Right ventricle myocardium inferior (tissue), 1 donor: ENCODE results near the gene MIPOL1. TPM values are rescaled to one million over a fixed set of nuclear protein-coding genes. Genes with fewer than 3 reads are reported as not detected.
"Not testable (repeated sequence)": the region's sequence is repeated elsewhere in the genome, so short reads cannot be mapped to it uniquely, and the experiment has no call there.

ENCODE experiments used
- ATAC-seq: fragments of 200-7000 bp; cut with Tn5 transposase; one replicate; pipeline ENCODE4 v1.9.1; 2020; ENCODE audit warnings: mild to moderate bottlenecking, moderate library complexity
- DNase-seq: peaks from one replicate; pipeline ENCODE4 v3.0.0; 2021; ENCODE audit errors: missing footprints
- intact Hi-C: fragments of 100-400 bp; cut with DNase I; formaldehyde crosslinking; loops from one replicate; pipeline ENCODE4 v1.11.0; 2022
- long read RNA-seq: library from polyadenylated mRNA; unstranded; transcript quantifications from one replicate; pipeline ENCODE4 v2.0.0, GENCODE V29; 2021
- total RNA-seq: library from RNA; stranded (reverse); fragmentation: NEBNext Ultra II Directional; extraction: Animal tissue kit (Norgen Biotek cat#: 25700); gene quantifications from one replicate; pipeline ENCODE4 v1.2.1, GENCODE V29; 2021
- donor health status: DM: no; HTN: yes; CAD: no; lungs with severe emphysema.

MIPOL1 gene, protein sequence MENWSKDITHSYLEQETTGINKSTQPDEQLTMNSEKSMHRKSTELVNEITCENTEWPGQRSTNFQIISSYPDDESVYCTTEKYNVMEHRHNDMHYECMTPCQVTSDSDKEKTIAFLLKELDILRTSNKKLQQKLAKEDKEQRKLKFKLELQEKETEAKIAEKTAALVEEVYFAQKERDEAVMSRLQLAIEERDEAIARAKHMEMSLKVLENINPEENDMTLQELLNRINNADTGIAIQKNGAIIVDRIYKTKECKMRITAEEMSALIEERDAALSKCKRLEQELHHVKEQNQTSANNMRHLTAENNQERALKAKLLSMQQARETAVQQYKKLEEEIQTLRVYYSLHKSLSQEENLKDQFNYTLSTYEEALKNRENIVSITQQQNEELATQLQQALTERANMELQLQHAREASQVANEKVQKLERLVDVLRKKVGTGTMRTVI
- total RNA-seq = 7.0 TPM
- long read RNA-seq, partial matches to known transcripts = 0 of 2 reads
- long read RNA-seq, other reads (novel, unspliced or antisense) = 2 of 2 reads

DNA sequence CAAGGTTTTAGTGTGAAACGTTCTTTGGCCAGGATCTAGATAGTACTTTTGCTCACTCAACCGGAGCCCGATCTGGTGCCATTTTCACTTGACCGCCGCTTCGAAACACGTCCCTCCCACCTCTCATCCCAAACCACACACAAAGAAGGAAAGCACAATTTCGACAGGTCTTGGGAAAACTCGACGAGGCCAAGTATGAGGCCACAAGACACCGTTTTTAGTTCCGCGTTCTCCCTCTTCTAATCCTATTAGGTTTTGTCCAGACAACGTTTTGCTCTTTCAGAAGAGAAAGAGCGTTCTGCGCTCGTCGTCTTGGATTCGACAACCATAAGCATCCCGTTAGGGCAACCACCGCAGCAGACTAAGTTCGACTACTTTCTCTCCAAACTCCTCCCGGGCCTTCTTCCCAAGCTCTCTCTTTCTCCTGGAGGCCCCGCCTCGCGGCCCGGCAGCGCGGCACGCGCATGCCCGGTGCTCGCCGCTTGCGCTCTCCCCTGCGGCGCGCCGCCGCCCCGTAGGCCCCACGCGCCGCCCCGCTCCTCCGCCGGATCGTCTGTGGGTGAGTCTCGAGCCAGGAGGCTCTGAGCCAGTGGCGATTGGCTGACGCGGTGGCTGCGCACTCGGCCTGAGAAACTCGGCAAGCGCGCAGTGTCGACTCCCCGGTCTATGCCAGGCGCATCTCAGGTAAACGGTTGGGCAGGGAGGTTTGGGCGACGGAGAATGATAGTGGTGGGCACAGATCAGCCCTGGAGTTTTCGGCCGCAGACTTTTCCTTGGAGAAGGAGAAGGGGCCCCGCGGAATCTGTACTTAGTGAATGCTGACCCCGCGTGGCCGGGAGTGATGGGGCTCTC is at the start of gene MIPOL1:
MIPOL1 (plus strand) TSS at position 517 of the 852 bp plus-strand sequence. CDS start 49,952 bp downstream, outside the sequence.
- ATAC-seq (peak; percentile 100), DNase-seq (peak; percentile 92)
- intact Hi-C loops = no loop called here

DNA sequence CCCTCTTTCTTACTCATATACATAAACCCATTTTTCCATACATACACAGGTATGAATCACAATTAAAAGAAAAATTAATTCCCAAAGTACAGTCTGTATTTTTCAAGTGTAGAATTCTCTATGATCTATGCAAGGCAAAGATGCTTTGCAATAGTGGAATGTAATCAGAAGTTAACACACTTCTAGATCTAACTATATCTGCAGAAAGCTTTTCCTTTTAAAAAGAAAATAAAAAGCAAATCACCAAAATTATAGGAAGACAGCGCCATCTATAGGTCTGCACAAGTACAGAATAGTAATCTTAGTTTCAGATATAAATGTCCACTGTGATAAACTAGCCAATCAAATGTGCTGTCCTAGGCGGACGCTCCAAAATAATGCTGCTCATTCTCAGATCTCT is 47.3 kb upstream of the MIPOL1 start:
- ATAC-seq (no peak), DNase-seq (no peak)
- intact Hi-C loops = loop anchor here (10.0 kb wide), 1 partner anchor 596 kb away; no protein-coding TSS in a partner anchor

DNA sequence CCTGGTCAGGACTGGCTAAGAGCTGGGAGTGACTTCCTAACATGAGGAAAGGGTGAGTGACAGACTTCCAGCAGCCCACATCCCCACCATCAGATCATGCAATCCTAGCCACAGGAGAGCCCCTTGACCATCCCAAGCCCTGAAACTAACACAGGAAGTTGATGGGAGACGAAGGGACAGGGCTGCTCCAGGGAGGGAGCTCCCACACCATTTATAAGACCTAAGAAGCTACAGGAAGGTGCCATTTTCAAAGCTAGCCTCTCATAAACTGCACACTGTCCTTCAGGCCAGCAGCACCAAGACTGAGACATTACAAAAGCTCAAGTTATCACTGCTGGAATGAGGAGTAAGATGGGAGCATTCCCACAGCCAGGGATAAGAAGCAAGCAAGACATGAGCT is 44.7 kb upstream of the MIPOL1 start:
- DNase-seq = no peak
- ATAC-seq = no peak
- intact Hi-C loops = loop anchor here (10.0 kb wide), 1 partner anchor 598 kb away; no protein-coding TSS in a partner anchor

DNA sequence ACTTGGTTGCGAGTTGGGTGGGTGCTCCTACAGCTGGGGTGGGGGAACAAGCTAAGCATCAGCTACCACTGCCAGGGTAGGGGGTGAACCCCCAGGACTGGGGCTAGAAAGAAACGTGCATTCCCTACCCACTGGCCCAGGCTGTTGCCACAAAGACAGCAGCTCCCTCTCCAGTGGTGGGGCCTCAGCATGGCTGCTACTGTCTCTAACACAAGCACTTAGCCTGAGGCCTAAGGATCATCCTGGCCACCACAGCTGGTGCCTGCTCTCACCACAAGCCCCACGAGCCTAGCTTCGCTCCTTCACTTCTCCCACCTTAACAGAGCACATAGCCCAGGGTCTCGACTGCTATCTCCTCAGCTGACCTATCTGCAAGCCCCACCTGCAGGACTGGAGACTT is 44.3 kb upstream of the MIPOL1 start:
- intact Hi-C loops = loop anchor here (10.0 kb wide), 1 partner anchor 599 kb away; no protein-coding TSS in a partner anchor
- ATAC-seq = no peak
- no peak for DNase-seq

DNA sequence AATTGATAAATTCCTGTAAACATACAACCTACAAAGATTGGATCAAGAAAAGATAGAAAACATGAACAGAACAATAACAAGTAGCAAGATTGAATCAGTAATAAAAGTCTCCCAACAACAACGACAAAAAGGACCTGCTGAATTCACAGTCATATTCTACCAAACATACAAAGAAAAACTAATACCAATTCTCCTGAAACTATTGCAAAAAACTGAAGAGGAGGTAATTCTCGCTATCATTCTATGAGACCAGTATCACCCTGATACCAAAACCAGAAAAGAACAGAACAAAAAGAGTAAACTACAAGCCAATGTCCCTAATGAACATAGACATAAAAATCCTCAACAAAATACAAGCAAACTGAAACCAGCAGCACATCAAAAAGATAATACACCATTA is 39.8 kb upstream of the MIPOL1 start:
- intact Hi-C loops = loop anchor here (10.0 kb wide), 1 partner anchor 603 kb away; no protein-coding TSS in a partner anchor
- no peak for ATAC-seq

DNA sequence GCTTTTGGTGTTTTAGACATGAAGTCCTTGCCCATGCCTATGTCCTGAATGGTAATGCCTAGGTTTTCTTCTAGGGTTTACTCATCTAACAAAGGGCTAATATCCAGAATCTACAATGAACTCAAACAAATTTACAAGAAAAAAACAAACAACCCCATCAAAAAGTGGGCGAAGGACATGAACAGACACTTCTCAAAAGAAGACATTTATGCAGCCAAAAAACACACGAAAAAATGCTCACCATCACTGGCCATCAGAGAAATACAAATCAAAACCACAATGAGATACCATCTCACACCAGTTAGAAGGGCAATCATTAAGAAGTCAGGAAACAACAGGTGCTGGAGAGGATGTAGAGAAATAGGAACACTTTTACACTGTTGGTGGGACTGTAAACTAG is 35.4 kb upstream of the MIPOL1 start:
- ATAC-seq, intact Hi-C loops, DNase-seq: not testable (repeated sequence)

More for the DNA sequence above, 39.8 kb upstream of the MIPOL1 start:
- DNase-seq = no peak

DNA sequence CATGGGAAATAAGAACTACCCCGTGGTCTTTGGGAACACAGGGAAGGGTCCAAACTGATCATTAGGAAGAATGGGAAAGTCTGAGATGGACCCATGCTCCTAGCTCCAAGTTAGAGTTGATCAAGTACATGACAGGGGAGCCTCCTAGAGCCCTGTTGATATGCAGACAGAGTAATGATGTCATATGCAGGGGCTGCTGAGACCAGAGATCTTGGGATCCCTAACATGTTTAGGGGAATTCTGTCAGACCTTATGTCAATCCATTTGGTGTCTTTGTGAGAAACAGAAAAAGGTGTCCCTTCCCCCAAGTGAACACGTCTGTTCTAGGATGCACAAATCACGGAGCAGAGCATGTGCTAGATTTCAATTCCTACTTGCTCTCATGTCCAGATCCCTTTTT is 31.9 kb upstream of the MIPOL1 start:
- intact Hi-C loops = no loop called here
- no peak for DNase-seq
- no peak for ATAC-seq

DNA sequence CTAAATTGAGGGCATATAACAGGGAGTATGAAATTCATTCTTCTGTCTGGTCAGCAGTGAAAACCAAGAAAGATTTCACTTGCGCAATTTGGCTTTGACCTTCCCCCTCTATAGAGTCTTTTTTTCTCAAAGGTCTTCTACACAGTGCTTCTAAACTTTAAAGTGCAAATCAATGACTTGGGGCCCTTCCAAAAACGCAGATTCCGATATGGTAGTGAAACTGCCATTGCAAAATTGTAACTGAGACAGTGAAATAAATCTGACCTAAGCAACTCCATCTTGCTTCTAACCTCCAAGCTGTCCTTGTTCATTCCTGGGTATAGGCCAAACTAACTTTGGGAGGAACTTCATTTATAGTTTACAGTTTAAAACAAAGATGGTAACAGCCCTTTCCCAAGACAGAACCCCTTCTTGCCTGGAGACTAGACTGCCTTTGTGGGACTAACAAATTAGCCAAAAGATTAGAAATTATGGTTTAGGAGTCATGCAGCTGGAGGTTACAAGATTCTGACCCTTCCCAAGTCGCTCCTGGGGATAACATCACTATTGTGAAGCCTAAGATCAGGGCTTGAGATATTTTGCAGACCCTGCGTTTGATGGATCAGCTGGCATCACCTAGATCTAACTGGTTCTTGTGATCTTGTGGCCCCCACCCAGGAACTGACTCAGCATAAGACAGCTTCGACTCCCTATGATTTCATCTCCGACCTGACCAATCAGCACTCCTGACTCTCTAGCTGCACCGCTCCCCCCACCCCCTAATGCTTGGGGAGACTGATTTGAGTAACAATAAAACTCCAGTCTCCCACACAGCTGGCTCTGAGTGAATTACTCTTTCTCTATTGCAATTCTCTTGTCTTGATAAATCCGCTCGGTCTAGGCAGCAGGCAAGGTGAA is 30.3 kb upstream of the MIPOL1 start:
- no peak for ATAC-seq
- intact Hi-C loops = no loop called here
- no peak for DNase-seq

DNA sequence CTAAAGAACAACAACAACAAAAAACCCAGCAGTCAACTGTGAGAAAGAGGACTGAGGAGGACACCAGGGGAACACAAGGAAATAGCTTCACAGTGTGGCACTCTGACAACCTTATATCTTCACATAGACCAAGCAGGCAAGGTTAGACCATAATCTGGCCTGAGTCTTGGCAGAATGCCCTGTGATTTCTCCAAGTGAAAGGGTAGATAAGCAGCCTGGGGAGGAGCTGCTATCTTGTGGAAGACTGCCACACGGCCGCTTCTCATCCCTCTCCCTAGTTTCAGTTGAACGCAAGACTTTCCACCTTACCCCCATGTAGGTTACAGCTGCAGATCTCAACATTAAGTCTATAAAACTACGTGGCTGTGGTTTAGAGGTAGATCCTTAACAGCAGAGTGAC is 29.0 kb upstream of the MIPOL1 start:
- ATAC-seq = no peak
- intact Hi-C loops = no loop called here

DNA sequence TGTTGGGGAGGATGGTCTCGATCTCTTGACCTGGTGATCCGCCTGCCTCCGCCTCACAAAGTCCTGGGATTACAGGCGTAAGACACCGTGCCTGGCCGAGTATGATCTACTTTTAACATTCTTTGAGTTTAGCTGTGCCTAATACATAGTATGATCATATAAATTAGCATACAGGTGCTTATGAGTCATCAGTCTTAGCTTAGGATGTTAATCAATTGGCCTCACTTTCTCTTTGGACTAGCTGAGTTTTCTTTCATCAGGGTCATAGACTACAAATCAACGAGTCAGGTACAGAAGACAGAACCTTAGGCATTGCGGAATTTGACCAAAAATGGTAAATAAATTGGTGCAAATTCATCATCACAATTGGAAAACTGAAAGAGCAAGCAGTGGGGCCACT is 27.5 kb upstream of the MIPOL1 start:
- DNase-seq (no peak), ATAC-seq (no peak)
- intact Hi-C loops = no loop called here

More for the DNA sequence above, 29.0 kb upstream of the MIPOL1 start:
- no peak for DNase-seq

DNA sequence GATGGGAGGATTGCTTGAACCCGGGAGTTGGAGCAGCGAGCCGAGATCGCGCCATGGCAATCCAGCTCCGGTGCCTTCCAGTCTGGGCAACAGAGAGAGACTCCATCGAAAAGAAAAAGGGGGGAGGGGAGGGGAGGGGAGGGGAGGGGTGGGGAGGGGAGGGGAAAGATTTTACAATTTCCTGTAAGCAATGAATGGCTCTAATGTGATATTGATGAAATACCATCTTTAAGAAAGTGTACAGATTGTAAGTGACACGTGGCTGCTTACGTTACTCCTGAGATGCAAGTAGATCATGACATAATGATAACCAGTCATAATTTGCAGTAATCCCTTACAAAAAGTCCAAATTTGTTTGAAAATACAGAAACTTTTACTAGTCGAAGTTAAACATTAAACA is 26.7 kb upstream of the MIPOL1 start:
- intact Hi-C loops = no loop called here
- ATAC-seq (no peak), DNase-seq (no peak)

DNA sequence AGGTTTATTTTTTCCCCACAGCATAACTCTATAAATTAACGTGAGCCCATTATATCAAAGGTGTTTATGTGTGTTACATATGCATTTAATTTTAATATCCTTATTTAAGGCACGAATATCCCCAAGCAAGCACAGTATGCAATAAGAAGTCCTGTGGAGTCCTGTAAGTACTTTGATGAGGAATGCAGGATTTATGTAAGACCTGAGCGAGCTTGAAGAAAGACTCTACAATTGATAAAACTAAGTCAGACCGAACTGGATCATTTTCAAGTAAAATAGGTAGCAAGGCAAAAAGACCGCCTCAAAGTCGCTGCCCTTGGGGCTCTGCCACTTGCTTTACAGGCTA is 26.1 kb upstream of the MIPOL1 start:
- intact Hi-C loops = no loop called here
- no peak for DNase-seq
- no peak for ATAC-seq

DNA sequence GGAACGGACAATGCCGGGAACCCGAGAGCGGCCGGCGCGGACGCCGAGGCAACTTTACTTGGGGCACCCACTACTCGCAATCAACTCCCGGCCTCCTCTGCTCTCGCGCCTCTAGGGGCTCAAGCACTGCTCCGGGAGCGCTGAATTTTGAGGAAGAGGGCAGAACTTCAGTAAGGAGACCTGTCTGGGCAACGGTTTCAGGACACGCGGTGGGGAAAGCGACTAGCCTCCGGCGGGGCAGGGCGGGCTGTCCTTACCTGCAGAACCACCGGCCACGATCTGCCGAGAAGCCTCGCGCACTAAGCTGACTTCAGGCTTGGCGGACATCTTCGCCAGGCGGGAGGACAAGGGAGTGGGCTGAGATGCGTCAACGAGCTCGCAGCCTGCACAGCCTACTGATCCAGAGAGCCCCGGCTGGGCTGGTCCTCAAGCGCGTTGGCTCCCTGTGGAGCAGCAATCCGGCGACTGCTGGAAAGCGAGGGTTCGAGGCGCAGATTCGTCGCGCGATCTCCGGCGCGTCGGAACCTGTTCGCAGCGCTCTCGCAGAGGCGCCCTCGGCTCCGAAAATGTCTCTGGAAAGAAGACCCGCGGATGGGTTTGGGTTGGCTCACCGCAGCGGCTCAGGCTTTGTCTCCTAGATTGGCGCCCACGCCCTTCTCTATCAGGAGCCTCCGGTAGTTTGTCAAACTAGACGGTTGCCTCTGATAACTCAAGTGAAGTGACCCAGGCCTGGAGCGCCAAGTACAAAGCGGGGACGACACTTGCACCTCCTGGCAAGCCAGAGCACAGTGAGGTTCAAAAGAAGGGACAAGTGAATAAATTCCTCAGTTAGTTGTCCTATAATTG is 25.5 kb upstream of the MIPOL1 start, which contains the start of gene SLC25A21:
SLC25A21 (minus strand) TSS at position 583 of the 846 bp plus-strand sequence.
- peak; percentile 79 for DNase-seq
- intact Hi-C loops = no loop called here
- peak; percentile 97 for ATAC-seq

DNA sequence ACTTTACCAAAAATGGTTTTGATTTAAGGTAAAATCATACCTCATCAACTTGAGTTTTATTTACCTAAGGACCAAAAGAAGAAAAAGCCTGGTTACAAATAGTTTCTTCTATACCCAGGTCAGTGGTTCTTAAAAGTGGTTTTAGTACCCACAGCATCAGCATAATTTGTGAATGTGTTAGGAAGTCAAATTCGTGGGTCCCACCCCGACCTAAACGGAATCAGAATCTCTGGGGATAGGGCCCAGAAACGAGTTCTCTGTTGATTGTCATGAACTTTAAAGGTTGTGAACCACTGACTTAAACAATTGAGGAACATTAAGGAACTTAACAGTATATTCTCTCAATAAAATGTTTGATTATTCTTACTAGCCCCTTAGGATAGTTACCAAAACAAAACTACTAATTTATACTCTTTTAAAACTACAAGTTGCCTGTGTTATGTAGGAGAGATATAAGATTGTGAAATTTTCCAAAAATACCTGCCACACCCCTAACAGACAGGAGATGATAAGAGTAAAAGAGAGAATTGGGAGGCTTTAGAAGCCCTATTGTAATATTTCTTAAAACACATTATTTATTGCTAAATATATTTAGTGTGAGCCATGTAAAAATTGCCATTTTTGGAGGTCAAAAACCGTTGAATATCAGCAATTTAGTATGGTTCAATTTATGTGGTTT is 24.7 kb upstream of the MIPOL1 start:
- intact Hi-C loops = no loop called here
- DNase-seq (no peak), ATAC-seq (no peak)

DNA sequence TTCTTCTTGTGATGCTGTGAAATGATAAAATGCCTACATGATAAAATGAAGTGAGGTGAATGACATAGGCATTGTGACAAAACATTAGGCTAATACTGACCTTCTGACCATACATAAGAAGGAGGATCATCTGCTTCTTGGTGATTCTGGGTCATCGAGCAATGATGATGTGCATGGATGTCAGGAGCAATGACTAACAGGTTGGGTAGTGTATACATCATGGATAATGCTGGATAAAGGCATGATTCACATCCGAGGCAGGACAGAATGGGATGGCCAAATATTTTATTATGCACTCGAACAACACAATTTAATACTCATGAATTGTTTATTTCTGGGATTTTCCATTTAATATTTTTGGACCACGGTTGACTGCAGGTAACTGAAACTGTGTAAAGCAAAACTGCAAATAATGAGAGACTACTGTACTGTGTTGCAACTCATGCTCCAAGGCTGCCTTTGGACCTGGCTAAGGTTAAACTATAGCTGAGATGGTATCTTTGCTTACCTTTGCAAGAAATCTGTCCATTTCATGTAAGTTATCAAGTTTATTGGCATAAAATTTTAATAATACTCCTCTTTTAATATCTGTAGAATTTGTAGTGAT is 17.7 kb upstream of the MIPOL1 start:
- intact Hi-C loops = no loop called here
- ATAC-seq = no peak
- DNase-seq = no peak

DNA sequence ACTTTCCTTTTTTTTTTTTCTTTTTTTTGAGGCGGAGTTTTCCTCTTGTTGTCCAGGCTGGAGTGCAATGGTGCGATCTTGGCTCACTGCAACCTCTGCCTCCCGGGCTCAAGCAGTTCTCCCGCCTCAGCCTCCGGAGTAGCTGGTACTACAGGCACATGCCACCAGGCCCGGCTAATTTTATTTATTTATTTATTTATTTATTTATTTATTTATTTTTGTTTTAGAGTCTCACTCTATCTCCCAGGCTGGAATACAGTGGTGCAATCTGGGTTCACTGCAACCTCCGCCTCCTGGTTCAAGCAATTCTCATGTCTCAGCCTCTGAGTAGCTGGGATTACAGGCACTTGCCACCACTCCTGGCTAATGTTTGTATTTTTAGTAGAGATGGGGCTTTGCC is 16.9 kb upstream of the MIPOL1 start:
- ATAC-seq, intact Hi-C loops, DNase-seq: not testable (repeated sequence)

DNA sequence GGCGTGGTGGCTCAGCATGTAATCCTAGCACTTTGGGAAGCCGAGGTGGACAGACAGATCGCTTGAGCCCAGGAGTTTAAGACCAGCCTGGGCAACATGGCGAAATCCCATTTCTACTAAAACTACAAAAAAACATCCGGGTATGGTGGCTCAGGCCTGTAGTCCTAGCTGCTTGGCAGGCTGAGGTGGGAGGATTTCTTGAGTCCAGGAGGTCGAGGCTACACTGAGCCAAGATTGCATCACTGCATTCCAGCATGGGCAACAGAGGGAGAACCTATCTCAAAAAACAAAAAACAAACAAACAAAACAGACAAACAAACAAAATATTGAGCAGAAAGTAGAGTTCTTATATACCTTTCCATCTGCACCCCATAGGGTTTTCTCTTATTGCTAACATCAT is 16.3 kb upstream of the MIPOL1 start:
- ATAC-seq = no peak
- intact Hi-C loops = no loop called here
- no peak for DNase-seq
